B cell (primary cell): ENCODE measurements around the gene CDC42BPA. TPM values are rescaled to one million over a fixed set of nuclear protein-coding genes. Genes with fewer than 3 reads are reported as not detected.

Experiments used
- ATAC-seq: fragments of 200-7000 bp; cut with Tn5 transposase; one replicate; pipeline ENCODE4 v1.10.0; 2021; ENCODE audit warnings: low read depth, mild to moderate bottlenecking, moderate number of reproducible peaks, moderate library complexity
- CTCF ChIA-PET: fragments of 350-600 bp; sonication (Branson Sonifier 250); formaldehyde crosslinking; loops from one replicate; lab custom pipeline; 2021; ENCODE audit warnings: antibody characterized with exemption, inconsistent platforms; lab: Charles Lee
- POLR2A ChIA-PET: fragments of 350-600 bp; sonication (Branson Sonifier 250); formaldehyde crosslinking; loops from one replicate; lab custom pipeline; 2021; ENCODE audit warnings: antibody characterized with exemption; lab: Charles Lee
- DNase-seq: peaks from one replicate; pipeline ENCODE4 v3.0.0; 2013
- H2AFZ ChIP-seq: 2 replicates; pipeline ENCODE4 v1.6.1; 2012; ENCODE audit warnings: mild to moderate bottlenecking, low read depth, low read length; ENCODE audit not compliant: insufficient read depth, poor library complexity, severe bottlenecking
- H3K27ac ChIP-seq, 2 donors: 1 replicate in 1 of 2; 2 replicates in 1 of 2; pipeline ENCODE4 v1.5.1; 2012 to 2013; ENCODE audit warnings: low read length in 2 of 2, mild to moderate bottlenecking in 2 of 2, moderate library complexity in 1 of 2
- H3K27me3 ChIP-seq, 4 experiments: fragments of 200-600 bp in 1 of 4; sonication (generic) in 1 of 4; replicated peaks in 1 of 4; 1 replicate in 2 of 4; 2 replicates in 2 of 4; pipeline versions ENCODE4 v1.6.1 to v1.7.0; 2013 to 2016; ENCODE audit warnings: low read length in 3 of 4, mild to moderate bottlenecking in 2 of 4, mixed read lengths in 1 of 4, moderate library complexity in 1 of 4; ENCODE audit not compliant: insufficient read depth in 4 of 4, control insufficient read depth in 3 of 4; ENCODE audit errors: control extremely low read depth in 1 of 4
- H3K36me3 ChIP-seq, 2 experiments: replicated peaks in 1 of 2; 1 replicate in 1 of 2; 2 replicates in 1 of 2; pipeline versions ENCODE4 v1.6.1 to v1.7.1; 2013; ENCODE audit warnings: low read length in 1 of 2; ENCODE audit not compliant: insufficient read depth in 2 of 2, control insufficient read depth in 1 of 2; ENCODE audit errors: control extremely low read depth in 1 of 2, extremely low read depth in 1 of 2
- H3K4me1 ChIP-seq, 2 donors: fragments of 200-600 bp in 1 of 2; sonication (generic) in 1 of 2; 1 replicate in 1 of 2; 2 replicates in 1 of 2; pipeline versions ENCODE4 v1.5.1 to v1.6.1; 2013 to 2017; ENCODE audit warnings: low read length in 2 of 2; ENCODE audit not compliant: control insufficient read depth in 2 of 2, insufficient read depth in 2 of 2
- H3K4me2 ChIP-seq: replicated peaks from 2 replicates; pipeline ENCODE3; 2012; ENCODE audit warnings: mild to moderate bottlenecking, low read depth, low read length; ENCODE audit not compliant: poor library complexity, severe bottlenecking
- H3K4me3 ChIP-seq, 5 experiments: fragments of 200-600 bp in 1 of 5; sonication (generic) in 1 of 5; 1 replicate in 3 of 5; 2 replicates in 2 of 5; pipeline versions ENCODE4 v1.5.1 to v1.7.0; 2011 to 2016; ENCODE audit warnings: low read length in 4 of 5, mild to moderate bottlenecking in 4 of 5, low read depth in 2 of 5, control low read depth in 1 of 5, moderate library complexity in 1 of 5; ENCODE audit not compliant: insufficient read depth in 1 of 5; ENCODE audit errors: control extremely low read depth in 1 of 5, extremely low read depth in 1 of 5
- H3K79me2 ChIP-seq: fragments of 200-600 bp; sonication (generic); one replicate; pipeline ENCODE4 v1.6.0; 2016; ENCODE audit warnings: low read length; ENCODE audit not compliant: control insufficient read depth, insufficient read depth
- H3K9ac ChIP-seq: fragments of 200-600 bp; sonication (generic); 2 replicates; pipeline ENCODE4 v1.6.1; 2017; ENCODE audit warnings: mild to moderate bottlenecking, low read length, moderate library complexity
- H3K9me3 ChIP-seq, 3 donors: one replicate each; pipeline versions ENCODE4 v1.6.1 to v1.7.1; 2013; ENCODE audit warnings: low read length in 2 of 3; ENCODE audit not compliant: control insufficient read depth in 2 of 3, insufficient read depth in 1 of 3; ENCODE audit errors: control extremely low read depth in 1 of 3
- H4K20me1 ChIP-seq: 2 replicates; pipeline ENCODE4 v1.6.0; 2012; ENCODE audit warnings: mild to moderate bottlenecking, low read length; ENCODE audit not compliant: insufficient read depth, control insufficient read depth, poor library complexity, severe bottlenecking
- H3K27ac Mint-ChIP-seq: one replicate; pipeline ENCODE4 v1.8.0; 2021; ENCODE audit warnings: mixed read lengths
- H3K27me3 Mint-ChIP-seq: one replicate; pipeline ENCODE4 v1.8.0; 2021; ENCODE audit warnings: mixed read lengths
- H3K4me1 Mint-ChIP-seq: one replicate; pipeline ENCODE4 v1.8.0; 2021; ENCODE audit warnings: mixed read lengths
- H3K4me3 Mint-ChIP-seq: one replicate; pipeline ENCODE4 v1.8.0; 2021; ENCODE audit warnings: mixed read lengths
- H3K9me3 Mint-ChIP-seq: one replicate; pipeline ENCODE4 v1.8.0; 2022; ENCODE audit warnings: mixed read lengths; ENCODE audit not compliant: insufficient read depth
- EZH2 ChIP-seq: IDR thresholded peaks from 2 replicates; pipeline ENCODE4 v1.6.1; 2012; ENCODE audit warnings: borderline replicate concordance, low read depth, mild to moderate bottlenecking, moderate library complexity, low read length; ENCODE audit not compliant: insufficient read depth, poor library complexity, severe bottlenecking
- WGBS: methylation state at CpG from one replicate; pipeline ENCODE4 v1.1.5; 2013; ENCODE audit warnings: missing lambda C conversion rate; ENCODE audit not compliant: insufficient coverage; 5-methylcytosine and 5-hydroxymethylcytosine counted together
- intact Hi-C: fragments of 100-400 bp; cut with micrococcal nuclease; formaldehyde crosslinking; loops from one replicate; pipeline ENCODE4 v1.10.0; 2022
- polyA plus RNA-seq: library from polyadenylated mRNA; depleted of rRNA; stranded (reverse); fragments of >200 nt; gene quantifications from 2 replicates; pipeline ENCODE4 v1.2.3, GENCODE V29; 2012
- total RNA-seq, 2 donors: library from RNA; stranded (reverse); fragments of 120-200 nt in 1 of 2; gene quantifications; 1 replicate in 1 of 2; 2 replicates in 1 of 2; pipeline versions ENCODE4 v1.2.3 to v1.2.4, GENCODE V29; 2013 to 2022
- TF ChIP-seq, protein P1 (sequence below): fragments of 200-600 bp; IDR thresholded peaks from one replicate; pipeline ENCODE4 v1.8.0; 2022; ENCODE audit warnings: antibody characterized with exemption, mild to moderate bottlenecking

CDC42BPA gene
- total and polyA plus RNA-seq, 2 donors (not counting 1 experiment from before 2014, with no cell fraction given) = 0.04 to 0.69 TPM

GRCh38 chr1:226945106-226945857 is 373.0 kb downstream of the CDC42BPA start:
- Histone ChIP-seq H3K27me3 (no peaks in the 10 kb centered on the region), H3K4me3 (no peak overlapping the region), H3K9ac (no peak overlapping the region), H3K36me3 (peaks cover 0 to 7% of the 10 kb centered on the region in 2 experiments), H3K9me3 (peaks cover 0 to 7% (median 4%) of the 10 kb centered on the region in 3 donors), H3K79me2 (peaks cover 100% of the 10 kb centered on the region), H3K4me2 (no peak overlapping the region), H3K27ac (no peak overlapping the region), H3K4me1 (peaks cover 21 to 27% of the 10 kb centered on the region in 2 donors), H2AFZ (no peak overlapping the region), H4K20me1 (peaks cover 96% of the 10 kb centered on the region)
- DNase-seq (no peak), ATAC-seq (no peak)
- Mint-ChIP-seq H3K4me3 (no peak overlapping the region), H3K4me1 (peaks cover 66% of the 10 kb centered on the region), H3K27me3 (no peaks in the 10 kb centered on the region), H3K9me3 (no peaks in the 10 kb centered on the region), H3K27ac (no peak overlapping the region)
- WGBS = 89% methylated on average over 19 of the region's 19 CpGs
- TF ChIP-seq EZH2 = no peak
- TF ChIP-seq, protein P1, sequence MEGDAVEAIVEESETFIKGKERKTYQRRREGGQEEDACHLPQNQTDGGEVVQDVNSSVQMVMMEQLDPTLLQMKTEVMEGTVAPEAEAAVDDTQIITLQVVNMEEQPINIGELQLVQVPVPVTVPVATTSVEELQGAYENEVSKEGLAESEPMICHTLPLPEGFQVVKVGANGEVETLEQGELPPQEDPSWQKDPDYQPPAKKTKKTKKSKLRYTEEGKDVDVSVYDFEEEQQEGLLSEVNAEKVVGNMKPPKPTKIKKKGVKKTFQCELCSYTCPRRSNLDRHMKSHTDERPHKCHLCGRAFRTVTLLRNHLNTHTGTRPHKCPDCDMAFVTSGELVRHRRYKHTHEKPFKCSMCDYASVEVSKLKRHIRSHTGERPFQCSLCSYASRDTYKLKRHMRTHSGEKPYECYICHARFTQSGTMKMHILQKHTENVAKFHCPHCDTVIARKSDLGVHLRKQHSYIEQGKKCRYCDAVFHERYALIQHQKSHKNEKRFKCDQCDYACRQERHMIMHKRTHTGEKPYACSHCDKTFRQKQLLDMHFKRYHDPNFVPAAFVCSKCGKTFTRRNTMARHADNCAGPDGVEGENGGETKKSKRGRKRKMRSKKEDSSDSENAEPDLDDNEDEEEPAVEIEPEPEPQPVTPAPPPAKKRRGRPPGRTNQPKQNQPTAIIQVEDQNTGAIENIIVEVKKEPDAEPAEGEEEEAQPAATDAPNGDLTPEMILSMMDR = no peak
- ChIA-PET POLR2A (no interaction called here), CTCF (interaction anchor here (1.6 kb wide), 1 partner anchor 8 kb away, joined by 3 read pairs; no protein-coding TSS in a partner anchor)
- intact Hi-C loops = no loop called here

- no peaks in the 10 kb centered on the region for H3K27me3 ChIP-seq
- H4K20me1 ChIP-seq = peaks cover 83% of the 10 kb centered on the region
- ChIA-PET CTCF (no interaction called here), POLR2A (no interaction called here)
- no peak for DNase-seq
- peaks cover 0 to 6% of the 10 kb centered on the region in 2 experiments for H3K36me3 ChIP-seq
- WGBS = 87% methylated on average over 2 of the region's 2 CpGs
- H3K4me3 ChIP-seq = no peak overlapping the region
- no peak overlapping the region for H3K27ac Mint-ChIP-seq
- intact Hi-C loops = no loop called here
- H3K4me3 Mint-ChIP-seq = no peak overlapping the region
- no peak overlapping the region for H3K4me2 ChIP-seq
- no peak overlapping the region for H3K9ac ChIP-seq
- H3K27ac ChIP-seq = no peak overlapping the region
- peaks cover 67% of the 10 kb centered on the region for H3K4me1 Mint-ChIP-seq
- TF ChIP-seq EZH2 = no peak
- TF ChIP-seq, protein P1 = no peak
- H3K9me3 Mint-ChIP-seq = no peaks in the 10 kb centered on the region
- H3K4me1 ChIP-seq = peaks cover 24 to 32% of the 10 kb centered on the region in 2 donors
- ATAC-seq = no peak
- peaks cover 0 to 7% (median 4%) of the 10 kb centered on the region in 3 donors for H3K9me3 ChIP-seq
- H3K79me2 ChIP-seq = peaks cover 88% of the 10 kb centered on the region
- H3K27me3 Mint-ChIP-seq = no peaks in the 10 kb centered on the region
- no peak overlapping the region for H2AFZ ChIP-seq
Observed at GRCh38 chr1:226943927-226944326, 374.4 kb downstream of the CDC42BPA start.
